Measurements from ENCODE around the gene RIPPLY2.
"Not testable (repeated sequence)": the region's sequence is repeated elsewhere in the genome, so short reads cannot be mapped to it uniquely, and the experiment has no call there.

RIPPLY2 gene

DNA sequence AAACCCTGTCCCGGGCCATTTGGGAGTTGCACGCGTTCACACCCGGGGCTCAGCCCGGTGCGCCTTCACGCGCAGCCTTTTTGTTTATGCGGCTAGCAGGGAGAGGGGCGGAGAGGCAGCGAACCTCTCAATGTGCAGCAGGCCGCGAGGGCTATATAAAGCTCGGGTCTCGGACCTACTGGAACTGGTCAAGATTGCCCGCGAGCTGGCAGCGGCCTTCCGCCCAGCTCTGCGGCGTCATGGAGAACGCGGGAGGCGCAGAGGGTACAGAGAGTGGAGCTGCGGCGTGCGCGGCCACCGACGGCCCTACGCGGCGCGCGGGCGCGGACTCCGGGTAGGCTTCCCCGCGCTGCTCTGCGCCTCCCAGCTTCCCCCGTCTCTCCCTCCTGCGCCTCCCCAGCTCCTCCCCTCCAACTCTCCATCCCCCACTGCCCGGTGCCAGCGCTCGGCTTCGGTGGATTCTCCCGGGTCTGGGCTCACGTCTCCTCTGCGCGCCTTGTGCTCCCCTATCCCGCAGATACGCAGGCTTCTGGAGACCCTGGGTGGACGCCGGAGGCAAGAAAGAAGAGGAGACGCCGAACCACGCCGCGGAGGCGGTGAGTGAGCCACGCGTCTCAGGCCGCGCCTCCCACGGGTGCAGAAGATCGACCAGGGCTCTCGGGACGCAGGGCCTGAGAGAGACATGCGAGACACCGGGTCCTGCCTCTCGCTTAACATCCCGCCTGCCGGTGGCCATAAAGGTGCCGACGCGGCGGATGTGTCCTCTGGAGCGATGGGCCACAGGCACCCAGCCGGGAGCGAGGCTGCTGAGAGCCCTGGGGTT, at the start of gene RIPPLY2:
RIPPLY2 (plus strand) TSS at position 183 of the 823 bp plus-strand sequence; CDS start at position 240, 57 bp downstream.
- DNase-seq: no peak

DNA sequence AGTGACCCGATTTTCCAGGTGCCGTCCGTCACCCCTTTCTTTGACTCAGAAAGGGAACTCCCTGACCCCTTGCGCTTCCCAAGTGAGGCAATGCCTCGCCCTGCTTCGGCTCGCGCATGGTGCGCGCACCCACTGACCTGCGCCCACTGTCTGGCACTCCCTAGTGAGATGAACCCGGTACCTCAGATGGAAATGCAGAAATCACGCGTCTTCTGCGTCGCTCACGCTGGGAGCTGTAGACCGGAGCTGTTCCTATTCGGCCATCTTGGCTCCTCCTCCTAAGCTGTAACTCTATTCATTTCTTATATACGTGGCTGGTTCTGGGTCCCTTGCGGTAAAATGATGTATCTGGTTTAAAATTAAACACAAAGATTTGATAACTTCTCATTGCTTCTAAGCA, 49.7 kb upstream of the RIPPLY2 start:
- not testable (repeated sequence) for DNase-seq

GRCh38 chr6:83804886-83805285, 48.3 kb upstream of the RIPPLY2 start:
- DNase-seq: peak in 1 of 2 experiments; percentile 4

DNA sequence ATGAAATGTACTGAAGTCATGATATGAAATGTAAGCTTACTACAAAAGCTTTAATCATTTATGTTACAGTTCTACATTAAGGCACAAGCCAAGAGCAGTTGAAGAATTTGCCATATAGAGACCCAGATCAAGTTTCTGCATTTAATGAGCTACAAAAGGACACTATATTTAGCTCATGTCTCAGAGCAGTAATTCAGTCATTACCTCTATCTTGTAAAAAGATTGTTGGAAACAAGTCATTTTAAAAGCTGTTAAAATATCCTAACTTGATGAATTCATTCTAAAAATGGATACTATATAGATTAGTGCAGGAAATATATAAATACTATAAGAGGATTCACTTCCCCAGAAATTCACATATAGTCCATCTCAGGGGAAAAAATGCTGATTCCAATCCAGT, 45.2 kb upstream of the RIPPLY2 start:
- no peak for DNase-seq

GRCh38 chr6:83808926-83809325, 44.2 kb upstream of the RIPPLY2 start:
- DNase-seq: no peak

DNA sequence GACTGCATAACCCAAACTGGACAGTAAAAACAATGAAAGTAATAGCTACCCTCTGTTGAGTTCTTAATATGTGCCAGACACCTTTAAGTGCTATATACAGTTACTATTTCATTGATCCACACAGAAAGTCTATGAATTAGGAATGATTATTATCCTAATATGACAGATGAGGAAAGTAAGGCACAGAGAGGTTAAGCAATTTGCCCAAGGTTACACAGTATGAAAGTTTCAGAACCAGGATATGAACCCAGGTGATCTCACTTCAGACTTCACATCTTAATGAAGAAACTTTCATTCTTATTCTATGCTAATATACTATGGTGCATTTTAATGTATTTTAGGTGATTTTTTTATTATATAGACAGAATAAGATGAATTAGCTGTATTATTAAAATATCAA, 40.6 kb upstream of the RIPPLY2 start:
- DNase-seq: no peak

- peak in 1 of 2 experiments; percentile 54 for DNase-seq
Measured at GRCh38 chr6:83815631-83816272, 37.4 kb upstream of the RIPPLY2 start.

DNA sequence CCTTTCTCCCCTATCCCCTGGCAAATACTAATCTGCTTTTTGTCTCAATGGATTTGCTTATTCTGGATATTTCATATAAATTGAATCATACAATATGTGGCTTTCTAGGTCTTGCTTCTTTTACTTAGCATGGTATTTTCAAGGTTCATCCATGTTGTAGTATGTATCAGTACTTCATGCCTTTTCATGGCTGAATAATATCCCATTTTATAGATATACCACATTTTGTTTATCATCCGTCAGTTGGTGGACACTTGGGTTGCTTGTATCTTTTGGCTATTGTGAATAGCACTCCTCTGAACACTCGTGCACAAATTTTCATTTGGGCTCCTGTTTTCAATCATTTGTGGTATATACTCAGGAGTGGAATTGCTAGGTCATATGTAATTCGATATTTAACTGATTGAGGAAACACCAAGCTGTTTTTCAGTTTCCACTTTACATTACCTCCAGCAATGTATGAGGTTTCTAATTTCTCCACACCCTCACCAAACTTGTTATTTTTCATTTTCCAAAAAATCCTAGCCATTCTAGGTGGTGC, 30.5 kb upstream of the RIPPLY2 start:
- no peak for DNase-seq

- DNase-seq: no peak
Measured at GRCh38 chr6:83824388-83824801, 28.8 kb upstream of the RIPPLY2 start.

DNA sequence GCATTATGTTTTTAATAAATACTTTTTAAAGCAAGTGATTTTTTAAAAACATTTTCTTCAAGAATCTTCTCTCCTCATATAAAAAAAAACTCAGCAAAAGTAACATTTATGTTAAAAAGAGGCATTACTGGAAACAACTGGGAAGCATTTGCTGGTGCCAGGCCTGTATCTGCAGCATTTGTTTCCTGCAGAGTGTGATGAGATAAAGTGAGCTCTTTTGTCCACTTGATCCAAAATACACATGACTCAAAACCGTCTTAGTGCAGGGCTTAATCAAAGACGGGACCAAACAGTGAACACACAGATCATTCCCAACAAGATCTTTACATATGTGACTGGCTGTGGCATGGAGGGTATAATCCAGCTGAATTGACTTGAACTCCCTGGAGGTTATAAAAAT, 28.3 kb upstream of the RIPPLY2 start:
- no peak for DNase-seq

- no peak for DNase-seq
Measured at GRCh38 chr6:83827050-83827449, 26.1 kb upstream of the RIPPLY2 start.

DNA sequence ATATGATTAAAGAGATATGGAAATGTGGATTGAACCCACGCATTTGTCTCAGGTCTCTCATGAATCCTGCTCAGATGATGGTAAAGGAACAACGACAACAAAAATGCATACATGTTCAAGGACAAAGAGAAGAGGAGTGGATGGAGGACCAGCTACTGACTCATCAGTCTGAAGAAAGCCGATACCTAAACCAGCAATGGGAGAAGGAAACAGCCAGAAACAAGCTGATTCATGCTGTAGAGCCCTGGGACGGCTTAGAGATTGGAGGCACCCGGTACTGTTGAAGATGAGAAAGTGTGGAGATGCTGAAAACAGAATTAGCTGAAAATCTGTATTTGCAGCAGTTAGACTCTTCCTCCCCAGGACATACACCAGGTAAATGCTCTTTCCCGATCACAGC, 14.4 kb upstream of the RIPPLY2 start:
- DNase-seq: no peak

GRCh38 chr6:83844170-83844569, 9.0 kb upstream of the RIPPLY2 start:
- no peak for DNase-seq

- DNase-seq: no peak
Measured at GRCh38 chr6:83846291-83846690, 6.9 kb upstream of the RIPPLY2 start.

- no peak for DNase-seq
Measured at GRCh38 chr6:83847179-83847578, 6.0 kb upstream of the RIPPLY2 start.

DNA sequence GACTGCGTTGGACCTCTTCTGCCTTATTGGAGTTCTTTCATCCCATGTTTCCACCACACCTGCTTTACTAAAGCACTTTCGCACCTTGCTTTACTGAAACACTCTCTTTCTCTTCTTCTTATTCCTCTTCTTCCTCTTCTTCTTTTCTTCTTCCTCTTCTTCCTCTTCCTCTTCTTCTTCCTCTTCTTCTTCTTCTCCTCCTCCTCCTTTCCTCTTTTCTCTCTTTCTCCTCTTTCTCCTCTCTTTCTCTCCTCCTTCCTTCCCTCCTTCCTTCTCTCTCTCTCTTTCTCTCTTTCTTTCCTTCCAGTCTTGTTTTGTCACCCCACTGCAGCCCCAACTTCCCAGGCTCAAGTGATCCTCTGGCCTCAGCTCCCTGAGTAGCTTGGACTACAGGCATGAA, 4.0 kb upstream of the RIPPLY2 start:
- no peak for DNase-seq

GRCh38 chr6:83849610-83850009, 3.5 kb upstream of the RIPPLY2 start:
- no peak for DNase-seq

DNA sequence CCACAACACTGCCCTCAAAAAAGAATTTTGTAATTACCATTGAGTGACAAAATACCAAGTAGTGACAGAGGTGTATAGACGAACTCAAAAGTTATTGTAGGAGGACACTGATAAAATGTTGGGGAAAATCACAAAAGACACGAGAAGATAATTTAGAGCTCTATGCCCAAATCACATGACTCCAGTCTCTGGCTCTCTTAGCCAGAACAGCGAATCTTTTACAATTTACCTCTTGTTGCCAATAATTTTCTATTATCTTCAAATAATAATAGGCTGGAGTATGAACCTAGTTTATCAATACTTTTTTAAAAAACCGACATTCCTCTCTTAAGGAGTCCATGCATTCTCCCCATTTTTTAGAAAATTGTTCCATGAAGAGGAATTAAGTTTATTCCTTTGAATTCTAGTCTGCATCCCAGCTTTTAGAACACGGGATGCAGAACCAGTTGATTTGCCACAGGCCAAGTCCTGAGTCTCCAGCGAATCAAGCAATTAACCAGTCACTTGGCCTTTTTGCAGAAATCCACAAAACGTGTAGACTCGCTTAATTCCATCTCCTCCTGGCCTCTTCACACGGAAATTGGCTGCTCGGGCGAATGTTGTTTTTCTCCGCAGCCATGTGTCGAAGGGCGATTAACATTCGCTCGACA, 507 bp upstream of the RIPPLY2 start:
- no peak for DNase-seq

- DNase-seq: no peak
Measured at GRCh38 chr6:83854001-83854501, 891 bp downstream of the RIPPLY2 start.

DNA sequence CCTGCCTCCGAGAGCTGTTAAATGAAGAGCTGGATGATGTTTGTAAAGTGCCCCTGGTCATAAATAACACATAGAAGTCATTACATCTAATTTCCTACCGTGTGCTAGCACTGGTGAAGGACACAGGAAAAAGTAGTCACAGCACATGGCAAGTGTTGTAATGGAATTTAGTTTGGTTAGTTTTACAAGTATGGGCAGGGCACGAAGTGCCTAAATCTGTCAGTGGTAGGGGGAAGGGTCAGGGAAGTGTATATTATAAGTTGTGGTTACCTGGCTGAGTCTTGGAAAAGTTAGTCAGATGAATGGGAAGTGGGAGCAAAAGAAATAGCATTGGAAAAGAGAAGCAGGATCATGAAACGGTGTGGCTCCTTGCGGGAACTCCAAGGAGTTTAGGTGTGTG, 1.6 kb downstream of the RIPPLY2 start:
- DNase-seq: no peak

- peak; percentile 42 to 88 for DNase-seq
Measured at GRCh38 chr6:83859410-83860358, 6.5 kb downstream of the RIPPLY2 start, which contains the start of gene CYB5R4. Gene CYB5R4, plus strand, starts transcription at chr6:83859689. Its CDS starts 94 bp downstream, at chr6:83859783.

- DNase-seq: no peak
Measured at GRCh38 chr6:83860359-83860755, 7.2 kb downstream of the RIPPLY2 start.
